H1 (cell line): ENCODE data around the gene TRMT10A. TPM values are rescaled to one million over a fixed set of nuclear protein-coding genes. Genes with fewer than 3 reads are reported as not detected.

Experiments
- CTCF ChIA-PET: fragments of 300-600 bp; sonication (Branson Sonifier 250); formaldehyde crosslinking; loops from one replicate; lab custom pipeline; 2021; ENCODE audit not compliant: partially characterized antibody; lab: Charles Lee
- POLR2A ChIA-PET: fragments of 300-600 bp; sonication (Branson Sonifier 250); formaldehyde crosslinking; loops from one replicate; lab custom pipeline; 2021; ENCODE audit warnings: inconsistent platforms; ENCODE audit not compliant: partially characterized antibody; lab: Charles Lee
- DNase-seq, 2 experiments: peaks; one replicate each; pipeline versions ENCODE4 v3.0.0 to v3.0.0-alpha.2; 2010 to 2022; ENCODE audit warnings: low spot score in 2 of 2, low read depth in 1 of 2, mixed read lengths in 1 of 2
- FAIRE-seq: peaks from 2 replicates; lab custom pipeline; 2011; peaks lifted over from hg19 to GRCh38; lab: Jason Lieb, UNC
- H2AFZ ChIP-seq: 2 replicates; pipeline ENCODE4 v1.8.1; 2012; ENCODE audit warnings: low read length, inconsistent platforms
- H2AK5ac ChIP-seq: 2 replicates; pipeline ENCODE4 v1.6.1; 2013; ENCODE audit warnings: low read depth, low read length
- H2BK120ac ChIP-seq: replicated peaks from 2 replicates; pipeline ENCODE3; 2013; ENCODE audit warnings: low read depth, low read length, inconsistent platforms
- H2BK12ac ChIP-seq: 2 replicates; pipeline ENCODE4 v1.6.1; 2013; ENCODE audit warnings: low read depth, low read length
- H2BK15ac ChIP-seq: 2 replicates; pipeline ENCODE4 v1.6.1; 2013; ENCODE audit warnings: low read length
- H2BK20ac ChIP-seq: 2 replicates; pipeline ENCODE4 v1.6.1; 2013; ENCODE audit warnings: low read length
- H2BK5ac ChIP-seq: 2 replicates; pipeline ENCODE4 v1.6.1; 2013; ENCODE audit warnings: low read depth, low read length
- H3K14ac ChIP-seq: 2 replicates; pipeline ENCODE4 v1.6.1; 2013; ENCODE audit warnings: inconsistent platforms; ENCODE audit not compliant: insufficient read length
- H3K18ac ChIP-seq: 2 replicates; pipeline ENCODE4 v1.6.1; 2013; ENCODE audit warnings: low read length; ENCODE audit errors: extremely low read depth
- H3K23ac ChIP-seq: 2 replicates; pipeline ENCODE4 v1.6.1; 2013; ENCODE audit warnings: inconsistent platforms; ENCODE audit not compliant: insufficient read length
- H3K23me2 ChIP-seq: 2 replicates; pipeline ENCODE4 v1.6.1; 2013; ENCODE audit warnings: low read depth, low read length
- H3K27ac ChIP-seq: 2 replicates; pipeline ENCODE4 v1.6.1; 2011; ENCODE audit warnings: low read depth, low read length, inconsistent platforms
- H3K27me3 ChIP-seq, 4 experiments: replicated peaks in 1 of 4; 1 replicate in 1 of 4; 2 replicates in 3 of 4; pipeline versions ENCODE4 v1.6.1 to v1.8.1; 2011 to 2013; ENCODE audit warnings: low read length in 3 of 4, mild to moderate bottlenecking in 3 of 4, inconsistent platforms in 2 of 4, mixed read lengths in 2 of 4, moderate library complexity in 1 of 4; ENCODE audit not compliant: control insufficient read depth in 3 of 4, insufficient read depth in 3 of 4; ENCODE audit errors: extremely low read depth in 1 of 4
- H3K36me3 ChIP-seq, 4 experiments: 2 replicates each; pipeline versions ENCODE4 v1.6.1 to v1.8.1; 2011 to 2013; ENCODE audit warnings: mild to moderate bottlenecking in 4 of 4, low read length in 3 of 4, moderate library complexity in 2 of 4, control low read depth in 1 of 4, inconsistent platforms in 1 of 4; ENCODE audit not compliant: insufficient read depth in 4 of 4, control insufficient read depth in 2 of 4
- H3K4ac ChIP-seq: replicated peaks from 2 replicates; pipeline ENCODE3; 2013; ENCODE audit warnings: low read length, low read depth, mixed read lengths, inconsistent platforms; ENCODE audit not compliant: insufficient read length
- H3K4me1 ChIP-seq, 4 experiments: replicated peaks in 1 of 4; 1 replicate in 1 of 4; 2 replicates in 3 of 4; pipeline versions ENCODE4 v1.6.1 to v1.8.1; 2011 to 2013; ENCODE audit warnings: low read length in 3 of 4, inconsistent platforms in 2 of 4, mixed read lengths in 1 of 4; ENCODE audit not compliant: insufficient read depth in 4 of 4, control insufficient read depth in 3 of 4
- H3K4me2 ChIP-seq, 2 experiments: 2 replicates each; pipeline versions ENCODE4 v1.6.1 to v1.8.1; 2011 to 2013; ENCODE audit warnings: low read depth in 2 of 2, low read length in 2 of 2, control low read depth in 1 of 2, inconsistent platforms in 1 of 2, mild to moderate bottlenecking in 1 of 2; ENCODE audit not compliant: insufficient read depth in 1 of 2
- H3K4me3 ChIP-seq, 4 experiments: fragments of 200-600, 300-600 bp in 1 of 4; sonication (generic), shearing (Covaris generic), sonication (Bioruptor Twin) in 1 of 4; 2 replicates each; pipeline versions ENCODE4 v1.5.1 to v1.8.1; 2011 to 2016; ENCODE audit warnings: low read length in 4 of 4, low read depth in 3 of 4, control low read depth in 2 of 4, inconsistent platforms in 2 of 4, mild to moderate bottlenecking in 2 of 4, mixed read lengths in 1 of 4, moderate library complexity in 1 of 4; ENCODE audit not compliant: insufficient read depth in 2 of 4; ENCODE audit errors: extremely low read depth in 1 of 4
- H3K56ac ChIP-seq: replicated peaks from 2 replicates; pipeline ENCODE3; 2013; ENCODE audit warnings: low read depth, mild to moderate bottlenecking, mixed read lengths, low read length, inconsistent platforms; ENCODE audit not compliant: insufficient read length
- H3K79me1 ChIP-seq: 2 replicates; pipeline ENCODE4 v1.6.1; 2013; ENCODE audit warnings: low read depth, low read length, control low read depth
- H3K79me2 ChIP-seq, 2 experiments: 2 replicates each; pipeline versions ENCODE4 v1.6.1 to v1.8.1; 2012 to 2013; ENCODE audit warnings: low read length in 2 of 2, mild to moderate bottlenecking in 2 of 2, inconsistent platforms in 1 of 2; ENCODE audit not compliant: insufficient read depth in 2 of 2, control insufficient read depth in 1 of 2
- H3K9ac ChIP-seq, 4 experiments: replicated peaks in 1 of 4; 1 replicate in 1 of 4; 2 replicates in 3 of 4; pipeline versions ENCODE4 v1.6.1 to v1.8.1; 2011 to 2013; ENCODE audit warnings: low read depth in 3 of 4, low read length in 3 of 4, control low read depth in 2 of 4, mild to moderate bottlenecking in 2 of 4, moderate library complexity in 2 of 4, inconsistent platforms in 1 of 4; ENCODE audit errors: extremely low read depth in 1 of 4
- H3K9me3 ChIP-seq, 2 experiments: 2 replicates each; pipeline versions ENCODE4 v1.6.1 to v1.8.1; 2012 to 2013; ENCODE audit warnings: mild to moderate bottlenecking in 2 of 2, moderate library complexity in 2 of 2, control low read depth in 1 of 2, inconsistent platforms in 1 of 2, low read depth in 1 of 2, low read length in 1 of 2, mixed read lengths in 1 of 2; ENCODE audit not compliant: insufficient read depth in 2 of 2
- H4K20me1 ChIP-seq, 2 experiments: replicated peaks in 1 of 2; 2 replicates each; pipeline versions ENCODE3 to v1.8.1; 2011 to 2013; ENCODE audit warnings: inconsistent platforms in 2 of 2, low read length in 2 of 2, mild to moderate bottlenecking in 1 of 2; ENCODE audit not compliant: insufficient read depth in 2 of 2, control insufficient read depth in 1 of 2
- H4K5ac ChIP-seq: 2 replicates; pipeline ENCODE4 v1.6.1; 2013; ENCODE audit warnings: low read length, low read depth, mixed read lengths, inconsistent platforms; ENCODE audit not compliant: insufficient read length
- H4K8ac ChIP-seq: 2 replicates; pipeline ENCODE4 v1.8.0; 2013; ENCODE audit warnings: mild to moderate bottlenecking, moderate library complexity, low read length, inconsistent platforms; ENCODE audit not compliant: insufficient read depth; ENCODE audit errors: extremely low read depth
- H4K91ac ChIP-seq: replicated peaks from 2 replicates; pipeline ENCODE3; 2013; ENCODE audit warnings: low read length, mixed read lengths, inconsistent platforms; ENCODE audit not compliant: insufficient read length
- BACH1 ChIP-seq: IDR thresholded peaks from 2 replicates; pipeline ENCODE4 v1.6.1; 2012; ENCODE audit warnings: low read length, improper control_type of control experiment
- CHD1 ChIP-seq: IDR thresholded peaks from 2 replicates; pipeline ENCODE4 v1.6.1; 2012; ENCODE audit warnings: low read depth, low read length, improper control_type of control experiment
- CTCF ChIP-seq, 3 experiments: IDR thresholded peaks; 1 replicate in 2 of 3; 2 replicates in 1 of 3; pipeline versions ENCODE4 v1.5.1 to v1.6.1; 2011; ENCODE audit warnings: low read length in 3 of 3, mild to moderate bottlenecking in 3 of 3, inconsistent platforms in 2 of 3, low read depth in 1 of 3, moderate library complexity in 1 of 3; ENCODE audit not compliant: insufficient read depth in 1 of 3; ENCODE audit errors: control extremely low read depth in 1 of 3
- FOSL1 ChIP-seq: IDR thresholded peaks from 2 replicates; pipeline ENCODE4 v1.6.1; 2011; ENCODE audit warnings: mild to moderate bottlenecking, low read depth, low read length, moderate library complexity; ENCODE audit not compliant: insufficient read depth
- JUN ChIP-seq: IDR thresholded peaks from 2 replicates; pipeline ENCODE4 v1.6.1; 2011; ENCODE audit warnings: low read depth, mild to moderate bottlenecking, improper control_type of control experiment, low read length
- PHF8 ChIP-seq: fragments of 200-600 bp; sonication (generic); conservative IDR thresholded peaks from 2 replicates; pipeline ENCODE4 v1.7.1; 2012; ENCODE audit warnings: low read depth, mild to moderate bottlenecking, inconsistent platforms, low read length, moderate library complexity
- SAP30 ChIP-seq: fragments of 300-600 bp; sonication (generic); IDR thresholded peaks from 2 replicates; pipeline ENCODE4 v1.7.1; 2012; ENCODE audit warnings: low read length, moderate library complexity, mild to moderate bottlenecking, inconsistent platforms; ENCODE audit not compliant: insufficient read depth, insufficient replicate concordance
- SIRT6 ChIP-seq: IDR thresholded peaks from one replicate; pipeline ENCODE4 v1.7.1; 2012; ENCODE audit warnings: low read length, inconsistent platforms
- SIX5 ChIP-seq: IDR thresholded peaks from 2 replicates; pipeline ENCODE4 v1.6.1; 2011; ENCODE audit warnings: mild to moderate bottlenecking, low read depth, low read length
- ZNF274 ChIP-seq: IDR thresholded peaks from 2 replicates; pipeline ENCODE4 v1.7.0; 2012; ENCODE audit warnings: low read length, borderline replicate concordance; ENCODE audit errors: extremely low read depth
- WGBS, 2 experiments: shearing (Covaris generic) in 1 of 2; methylation state at CpG; one replicate each; pipeline versions ENCODE4 v1.1.6 to v1.1.7; 2013 to 2015; ENCODE audit warnings: low lambda C conversion rate in 2 of 2, mixed read lengths in 2 of 2, inconsistent platforms in 1 of 2, low coverage in 1 of 2, missing lambda C conversion rate in 1 of 2; ENCODE audit not compliant: insufficient replicate concordance in 2 of 2, insufficient coverage in 1 of 2, insufficient read length in 1 of 2; ENCODE audit errors: extremely low coverage in 1 of 2, missing lambda C conversion rate in 1 of 2; 5-methylcytosine and 5-hydroxymethylcytosine counted together
- polyA plus RNA-seq, 7 experiments: library from polyadenylated mRNA; depleted of rRNA in 3 of 7; stranded (reverse) in 5 of 7; unstranded in 2 of 7; fragments of >200 nt in 5 of 7; fragments of 200-250 nt in 2 of 7; gene quantifications; 1 replicate in 5 of 7; 2 replicates in 1 of 7; 4 replicates in 1 of 7; pipeline versions ENCODE4 v1.2.1 to v1.2.3, GENCODE V29; 2011 to 2013; ENCODE audit warnings: missing spikeins in 2 of 7, mixed read lengths in 2 of 7
- total RNA-seq: library from RNA; stranded (reverse); fragmentation: NEBNext Ultra II Directional; extraction: Animal tissue kit (Norgen Biotek cat#: 25700); gene quantifications from 2 replicates; pipeline ENCODE4 v1.2.1, GENCODE V29; 2021

Gene TRMT10A
- total and polyA plus RNA-seq, 2 of the 8 experiments (the other 6 are each of a cell fraction or from before 2014, with no cell fraction given), result 1.5 to 3.8 TPM

GRCh38 chr4:99587803-99588202, 24.0 kb upstream of the TRMT10A start:
- H3K27me3 ChIP-seq, result no peaks in the 10 kb centered on the region
- 85% methylated on average over 1 of the region's 1 CpG; no CpG with 5 or more reads in 1 of the 2 experiments for WGBS, 2 experiments
- CTCF ChIA-PET, result interaction anchor here (1.2 kb wide), 1 partner anchor 45 kb away, joined by 3 read pairs; no protein-coding TSS in a partner anchor
- no peak overlapping the region for H2AK5ac ChIP-seq
- H4K91ac ChIP-seq, result no peak overlapping the region
- H4K20me1 ChIP-seq, result no peaks in the 10 kb centered on the region
- H3K9ac ChIP-seq, result no peak overlapping the region
- H4K8ac ChIP-seq, result no peak overlapping the region
- no peak overlapping the region for H3K4me3 ChIP-seq
- H2BK12ac ChIP-seq, result no peak overlapping the region
- no peak overlapping the region for H2BK120ac ChIP-seq
- no peak overlapping the region for H2BK5ac ChIP-seq
- no peaks in the 10 kb centered on the region for H3K79me2 ChIP-seq
- H3K79me1 ChIP-seq, result no peaks in the 10 kb centered on the region
- no peaks in the 10 kb centered on the region for H3K9me3 ChIP-seq
- no peak overlapping the region for H4K5ac ChIP-seq
- H3K56ac ChIP-seq, result no peak overlapping the region
- no peak overlapping the region for H2AFZ ChIP-seq
- no peaks in the 10 kb centered on the region for H3K4me1 ChIP-seq
- POLR2A ChIA-PET, result no interaction called here
- TF ChIP-seq SIX5, result no peak
- no peak for TF ChIP-seq ZNF274
- no peak for TF ChIP-seq JUN
- no peak for TF ChIP-seq SAP30
- no peak for TF ChIP-seq PHF8
- no peak for TF ChIP-seq FOSL1
- TF ChIP-seq SIRT6, result no peak
- no peak for TF ChIP-seq CHD1
- no peak for TF ChIP-seq BACH1
- no peak for TF ChIP-seq CTCF (IDR thresholded peaks at IDR 0.05; ENCODE audit: control extremely low read depth in 1 of 3, insufficient read depth in 1 of 3, low read depth in 1 of 3, low read length in 3 of 3)
- no peaks in the 10 kb centered on the region for H3K36me3 ChIP-seq
- H2BK15ac ChIP-seq, result no peak overlapping the region
- no peak overlapping the region for H3K4me2 ChIP-seq
- no peak overlapping the region for H2BK20ac ChIP-seq
- H3K23me2 ChIP-seq, result no peaks in the 10 kb centered on the region; the same call in 1 of the 2 replicates
- no peak overlapping the region for H3K23ac ChIP-seq
- H3K18ac ChIP-seq, result no peak overlapping the region
- DNase-seq, result no peak
- no peak overlapping the region for H3K14ac ChIP-seq
- no peak overlapping the region for H3K27ac ChIP-seq
- no peak for FAIRE-seq
- H3K4ac ChIP-seq, result no peak overlapping the region
